K562 (cell line): ENCODE results near the gene HCFC1R1. TPM values are rescaled to one million over a fixed set of nuclear protein-coding genes. Genes with fewer than 3 reads are reported as not detected.
A peak's percentile ranks its signal among the peaks of the same experiment; 100 is the strongest.

Source experiments
- ATAC-seq: fragments of 200-7000 bp; cut with Tn5 transposase; 3 replicates; pipeline ENCODE4 v1.9.1; 2020; ENCODE audit warnings: moderate library complexity
- BruUV-seq: library from RNA; stranded (reverse); fragments of 400-500 nt; replicated peaks from 2 replicates; lab custom pipeline; 2021; lab: Mats Ljungman, UMichigan
- CTCF ChIA-PET: fragments of 300-600 bp; formaldehyde crosslinking; extraction: SDS; loops from one replicate; lab custom pipeline; 2021; ENCODE audit warnings: low intra/inter-chr PET ratio; lab: Yijun Ruan, JAX
- POLR2A ChIA-PET: fragments of 300-600, 350-650 bp; sonication (Branson Sonifier 250); formaldehyde crosslinking; extraction: SDS; loops from one replicate; lab custom pipeline; 2021; ENCODE audit warnings: antibody characterized with exemption, inconsistent platforms; lab: Yijun Ruan, JAX
- DNase-seq, 4 experiments: peaks; one replicate each; pipeline versions ENCODE4 v3.0.0 to v3.0.0-alpha.2; 2011 to 2018; ENCODE audit warnings: low spot score in 3 of 4, mixed read lengths in 3 of 4; ENCODE audit errors: extremely low read depth in 1 of 4
- FAIRE-seq: peaks from 2 replicates; lab custom pipeline; 2011; peaks lifted over from hg19 to GRCh38; lab: Jason Lieb, UNC
- H2AFZ ChIP-seq: 2 replicates; pipeline ENCODE4 v1.6.0; 2011; ENCODE audit warnings: low read depth, low read length, control low read depth, inconsistent platforms
- H3K27ac ChIP-seq: fragments of 200-600 bp; 3 replicates; pipeline ENCODE4 v1.8.0; 2011; ENCODE audit warnings: low read depth, mild to moderate bottlenecking, control low read depth, inconsistent platforms, low read length, moderate library complexity, mixed read lengths; ENCODE audit errors: extremely low read depth
- H3K27me3 ChIP-seq, 2 experiments: fragments of 300-600 bp in 1 of 2; 2 replicates in 1 of 2; 3 replicates in 1 of 2; pipeline versions ENCODE4 v1.6.0 to v1.8.0; 2011; ENCODE audit warnings: inconsistent platforms in 2 of 2, low read length in 2 of 2, mild to moderate bottlenecking in 1 of 2, mixed read lengths in 1 of 2, moderate library complexity in 1 of 2; ENCODE audit not compliant: control insufficient read depth in 2 of 2, insufficient read depth in 2 of 2
- H3K36me3 ChIP-seq: fragments of 300-600 bp; 3 replicates; pipeline ENCODE4 v1.8.0; 2011; ENCODE audit warnings: mild to moderate bottlenecking, low read length, inconsistent platforms; ENCODE audit not compliant: control insufficient read depth, insufficient read depth
- H3K4me1 ChIP-seq, 2 experiments: fragments of 200-600 bp in 1 of 2; replicated peaks in 1 of 2; 2 replicates in 1 of 2; 3 replicates in 1 of 2; pipeline versions ENCODE4 v1.5.1 to v1.8.0; 2011; ENCODE audit warnings: inconsistent platforms in 2 of 2, low read length in 2 of 2, mild to moderate bottlenecking in 1 of 2, mixed read lengths in 1 of 2, moderate library complexity in 1 of 2; ENCODE audit not compliant: control insufficient read depth in 2 of 2, insufficient read depth in 2 of 2
- H3K4me2 ChIP-seq: 2 replicates; pipeline ENCODE4 v1.6.1; 2011; ENCODE audit warnings: low read length, control low read depth, inconsistent platforms, mixed read lengths; ENCODE audit not compliant: insufficient read depth
- H3K4me3 ChIP-seq: fragments of 200-600 bp; sonication (generic), shearing (Covaris generic); 2 replicates; pipeline ENCODE4 v1.5.1; 2016; ENCODE audit warnings: control low read depth, inconsistent platforms
- H3K79me2 ChIP-seq: fragments of 200-600 bp; 3 replicates; pipeline ENCODE4 v1.8.0; 2011; ENCODE audit warnings: low read length, inconsistent platforms; ENCODE audit not compliant: control insufficient read depth, insufficient read depth
- H3K9ac ChIP-seq, 2 experiments: 2 replicates each; pipeline versions ENCODE4 v1.6.0 to v1.6.1; 2011; ENCODE audit warnings: low read depth in 2 of 2, low read length in 2 of 2, control low read depth in 1 of 2, inconsistent platforms in 1 of 2, mild to moderate bottlenecking in 1 of 2, mixed read lengths in 1 of 2; ENCODE audit not compliant: insufficient read depth in 1 of 2
- H3K9me1 ChIP-seq: one replicate; pipeline ENCODE4 v1.6.0; 2011; ENCODE audit warnings: inconsistent platforms, mild to moderate bottlenecking, low read length, moderate library complexity; ENCODE audit not compliant: control insufficient read depth, insufficient read depth
- H3K9me3 ChIP-seq: replicated peaks from 2 replicates; pipeline ENCODE4 v1.5.1; 2011; ENCODE audit warnings: low read depth, low read length, inconsistent platforms; ENCODE audit not compliant: control insufficient read depth, insufficient read depth
- H4K20me1 ChIP-seq: replicated peaks from 2 replicates; pipeline ENCODE4 v1.6.1; 2011; ENCODE audit warnings: low read length, inconsistent platforms, mixed read lengths; ENCODE audit not compliant: control insufficient read depth, insufficient read depth
- ETV5 ChIP-seq: sonication (generic); formaldehyde crosslinking; IDR thresholded peaks from 2 replicates; pipeline ENCODE4 v1.4.0; 2020; ENCODE audit warnings: low read depth, mild to moderate bottlenecking, missing genetic modification reagents
- HSF4 ChIP-seq: fragments of 250-450 bp; sonication (Bioruptor Pico); IDR thresholded peaks from 2 replicates; pipeline ENCODE4 v2.1.2; 2022; ENCODE audit warnings: mild to moderate bottlenecking, moderate library complexity, borderline replicate concordance
- IRF2 ChIP-seq: sonication (generic); formaldehyde crosslinking; IDR thresholded peaks from 2 replicates; pipeline ENCODE4 v1.8.1; 2022; ENCODE audit warnings: mild to moderate bottlenecking, missing genetic modification reagents
- KAT7 ChIP-seq: sonication (generic); formaldehyde crosslinking; IDR thresholded peaks from 2 replicates; pipeline ENCODE4 v1.8.0; 2022; ENCODE audit warnings: missing genetic modification reagents, mild to moderate bottlenecking, borderline replicate concordance
- NFYB ChIP-seq: IDR thresholded peaks from 2 replicates; pipeline ENCODE4 v1.6.1; 2011; ENCODE audit warnings: mild to moderate bottlenecking, moderate library complexity; ENCODE audit not compliant: insufficient read length; ENCODE audit errors: extremely low read depth
- POLR2A ChIP-seq: fragments of 450-650 bp; conservative IDR thresholded peaks from 2 replicates; pipeline ENCODE4 v1.6.1; 2016
- POLR2AphosphoS5 ChIP-seq: IDR thresholded peaks from 2 replicates; pipeline ENCODE4 v1.6.1; 2011; ENCODE audit warnings: mild to moderate bottlenecking, low read depth, low read length, moderate library complexity; ENCODE audit not compliant: control insufficient read depth, insufficient read depth
- POLR2H ChIP-seq: IDR thresholded peaks from 2 replicates; pipeline ENCODE4 v1.6.1; 2016; ENCODE audit warnings: missing genetic modification characterization, low read depth, mild to moderate bottlenecking, control low read depth, missing compliant biosample characterization, moderate library complexity
- SAP30 ChIP-seq: fragments of 200-600 bp; sonication (generic); IDR thresholded peaks from 2 replicates; pipeline ENCODE4 v1.6.1; 2012; ENCODE audit warnings: borderline replicate concordance, low read depth, mild to moderate bottlenecking, moderate library complexity, low read length, control low read depth, inconsistent platforms; ENCODE audit not compliant: insufficient read depth, poor library complexity, severe bottlenecking
- ZBED1 ChIP-seq: IDR thresholded peaks from 2 replicates; pipeline ENCODE4 v1.6.1; 2014
- ZNF436 ChIP-seq: fragments of 250-450, 450-650 bp; sonication (Bioruptor Pico); formaldehyde crosslinking; IDR thresholded peaks from 2 replicates; pipeline ENCODE4 v1.7.0; 2020; ENCODE audit warnings: mild to moderate bottlenecking
- WGBS: fragments of 100-300 bp; shearing (Covaris generic); methylation state at CpG from one replicate; pipeline ENCODE4 v1.1.6; 2016; ENCODE audit warnings: low coverage, mixed read lengths; ENCODE audit not compliant: insufficient coverage; ENCODE audit errors: missing lambda C conversion rate; 5-methylcytosine and 5-hydroxymethylcytosine counted together
- in situ Hi-C: fragments of 300-500 bp; cut with MboI; formaldehyde crosslinking; loops from 4 replicates; pipeline ENCODE4 v1.15.0; 2018; ENCODE audit warnings: inconsistent platforms, mixed read lengths
- intact Hi-C: fragments of 100-400 bp; cut with micrococcal nuclease; formaldehyde crosslinking; loops from 2 replicates; pipeline ENCODE4 v1.14.2; 2022
- polyA plus RNA-seq, 8 experiments: library from polyadenylated mRNA; depleted of rRNA in 4 of 8; stranded (reverse) in 5 of 8; unstranded in 3 of 8; fragments of >200 nt; fragmentation: Nextera tagmentation in 2 of 8; fragmentation: Illumina TruSeq in 1 of 8; extraction: Ambion mirVana in 2 of 8; extraction: Trizol in 1 of 8; gene quantifications; 2 replicates each; pipeline versions ENCODE4 v1.2.1 to v1.2.3, GENCODE V29; 2011 to 2014; ENCODE audit warnings: inconsistent platforms in 1 of 8, missing spikeins in 1 of 8
- total RNA-seq, 7 experiments: library from RNA; depleted of rRNA in 6 of 7; stranded (reverse); fragments of >200 nt in 6 of 7; fragmentation: Illumina TruSeq in 2 of 7; extraction: Trizol in 2 of 7; gene quantifications; 2 replicates each; pipeline versions ENCODE4 v1.2.1 to v1.2.3, GENCODE V29; 2011 to 2021; ENCODE audit warnings: low replicate concordance in 1 of 7
- TF ChIP-seq, protein P1 (sequence below): fragments of 250-450 bp; sonication (Bioruptor Pico); IDR thresholded peaks from 2 replicates; pipeline ENCODE4 v1.4.0; 2020
- TF ChIP-seq, protein P2 (sequence below): sonication (generic); formaldehyde crosslinking; IDR thresholded peaks from 2 replicates; pipeline ENCODE4 v1.8.0; 2022; ENCODE audit warnings: missing genetic modification reagents, mild to moderate bottlenecking, borderline replicate concordance

Gene HCFC1R1
- total and polyA plus RNA-seq, 9 of the 15 experiments (the other 6 are each of a cell fraction or from before 2014, with no cell fraction given), result 2.2 to 29.0 (median 11.2) TPM

DNA sequence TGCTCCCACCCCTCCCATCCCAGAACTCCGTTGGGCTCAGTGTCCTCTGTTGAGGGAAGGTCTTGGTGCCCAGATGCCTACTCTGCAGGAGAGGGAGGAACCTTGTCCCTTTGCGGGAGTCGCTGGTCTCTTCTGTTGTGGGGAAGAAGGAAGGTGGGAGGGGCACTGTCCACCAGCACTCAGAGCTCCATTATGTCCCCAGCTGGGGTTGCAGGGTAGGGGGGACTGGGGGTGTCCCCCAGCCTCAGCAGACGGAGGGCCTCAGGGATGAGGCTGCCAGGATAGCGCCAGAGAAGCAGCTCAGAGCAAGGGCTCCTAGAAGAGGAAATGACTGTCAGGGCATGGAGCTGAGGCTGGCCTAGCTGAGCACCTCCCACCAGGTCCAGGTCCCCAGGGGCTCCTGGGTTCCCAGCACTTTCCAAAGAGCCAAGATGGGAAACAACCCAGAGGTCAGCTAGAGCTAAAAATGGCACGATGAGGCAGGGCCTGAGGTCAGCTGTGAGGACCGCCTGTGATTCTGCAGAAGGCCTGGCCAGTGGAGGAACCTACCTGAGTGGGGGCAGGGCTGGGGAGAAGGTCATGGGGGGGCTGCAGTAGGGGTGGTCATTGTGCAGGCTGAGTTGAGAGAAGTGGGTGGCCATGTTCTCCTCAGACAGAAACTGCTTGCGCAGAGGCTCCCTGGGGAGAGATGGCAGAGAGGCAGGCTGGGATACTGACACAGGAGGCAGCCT lies 893 bp downstream of the HCFC1R1 start:
- DNase-seq (peak in 1 of 4 experiments; percentile 24), FAIRE-seq (peak; percentile 48), ATAC-seq (peak; percentile 2)
- Histone ChIP-seq H3K9me1 (peaks cover 2% of the 10 kb centered on the region), H3K79me2 (peaks cover 42% of the 10 kb centered on the region), H3K27me3 (no peaks in the 10 kb centered on the region), H3K4me3 (peak overlapping the region; percentile 82), H2AFZ (no peak overlapping the region), H3K27ac (peak overlapping the region; percentile 90), H3K4me2 (peak overlapping the region; percentile 83), H3K9ac (peak overlapping the region; percentile 88 to 95), H3K36me3 (peaks cover 39% of the 10 kb centered on the region; the same call in 2 of the 3 replicates), H3K9me3 (no peaks in the 10 kb centered on the region), H3K4me1 (peaks cover 29 to 87% of the 10 kb centered on the region in 2 experiments), H4K20me1 (peaks cover 28% of the 10 kb centered on the region)
- WGBS, result 24% methylated on average over 5 of the region's 8 CpGs
- ChIA-PET POLR2A (interaction anchor here (0.5 to 2.7 kb wide), 15 partner anchors 8 to 214 kb away, joined by 3 to 15 read pairs (median 4); partner anchors contain the start of gene FLYWCH1), CTCF (no interaction called here)
- in situ Hi-C loops (no loop called here), intact Hi-C loops (loop anchor here (10.0 kb wide), 1 partner anchor 58 kb away; the partner anchor contains the start of genes KREMEN2 and PAQR4)
- no TSS peak for BruUV-seq
- TF ChIP-seq POLR2H (tag), result no peak
- TF ChIP-seq ETV5 (CRISPR knock-in tag), result 0 out of 2 replicates have a peak, but pooled peaks have one; percentile 11
- TF ChIP-seq HSF4, result no peak
- TF ChIP-seq POLR2A, result peak; percentile 57
- TF ChIP-seq POLR2AphosphoS5, result peak; percentile 69
- TF ChIP-seq, protein P1, sequence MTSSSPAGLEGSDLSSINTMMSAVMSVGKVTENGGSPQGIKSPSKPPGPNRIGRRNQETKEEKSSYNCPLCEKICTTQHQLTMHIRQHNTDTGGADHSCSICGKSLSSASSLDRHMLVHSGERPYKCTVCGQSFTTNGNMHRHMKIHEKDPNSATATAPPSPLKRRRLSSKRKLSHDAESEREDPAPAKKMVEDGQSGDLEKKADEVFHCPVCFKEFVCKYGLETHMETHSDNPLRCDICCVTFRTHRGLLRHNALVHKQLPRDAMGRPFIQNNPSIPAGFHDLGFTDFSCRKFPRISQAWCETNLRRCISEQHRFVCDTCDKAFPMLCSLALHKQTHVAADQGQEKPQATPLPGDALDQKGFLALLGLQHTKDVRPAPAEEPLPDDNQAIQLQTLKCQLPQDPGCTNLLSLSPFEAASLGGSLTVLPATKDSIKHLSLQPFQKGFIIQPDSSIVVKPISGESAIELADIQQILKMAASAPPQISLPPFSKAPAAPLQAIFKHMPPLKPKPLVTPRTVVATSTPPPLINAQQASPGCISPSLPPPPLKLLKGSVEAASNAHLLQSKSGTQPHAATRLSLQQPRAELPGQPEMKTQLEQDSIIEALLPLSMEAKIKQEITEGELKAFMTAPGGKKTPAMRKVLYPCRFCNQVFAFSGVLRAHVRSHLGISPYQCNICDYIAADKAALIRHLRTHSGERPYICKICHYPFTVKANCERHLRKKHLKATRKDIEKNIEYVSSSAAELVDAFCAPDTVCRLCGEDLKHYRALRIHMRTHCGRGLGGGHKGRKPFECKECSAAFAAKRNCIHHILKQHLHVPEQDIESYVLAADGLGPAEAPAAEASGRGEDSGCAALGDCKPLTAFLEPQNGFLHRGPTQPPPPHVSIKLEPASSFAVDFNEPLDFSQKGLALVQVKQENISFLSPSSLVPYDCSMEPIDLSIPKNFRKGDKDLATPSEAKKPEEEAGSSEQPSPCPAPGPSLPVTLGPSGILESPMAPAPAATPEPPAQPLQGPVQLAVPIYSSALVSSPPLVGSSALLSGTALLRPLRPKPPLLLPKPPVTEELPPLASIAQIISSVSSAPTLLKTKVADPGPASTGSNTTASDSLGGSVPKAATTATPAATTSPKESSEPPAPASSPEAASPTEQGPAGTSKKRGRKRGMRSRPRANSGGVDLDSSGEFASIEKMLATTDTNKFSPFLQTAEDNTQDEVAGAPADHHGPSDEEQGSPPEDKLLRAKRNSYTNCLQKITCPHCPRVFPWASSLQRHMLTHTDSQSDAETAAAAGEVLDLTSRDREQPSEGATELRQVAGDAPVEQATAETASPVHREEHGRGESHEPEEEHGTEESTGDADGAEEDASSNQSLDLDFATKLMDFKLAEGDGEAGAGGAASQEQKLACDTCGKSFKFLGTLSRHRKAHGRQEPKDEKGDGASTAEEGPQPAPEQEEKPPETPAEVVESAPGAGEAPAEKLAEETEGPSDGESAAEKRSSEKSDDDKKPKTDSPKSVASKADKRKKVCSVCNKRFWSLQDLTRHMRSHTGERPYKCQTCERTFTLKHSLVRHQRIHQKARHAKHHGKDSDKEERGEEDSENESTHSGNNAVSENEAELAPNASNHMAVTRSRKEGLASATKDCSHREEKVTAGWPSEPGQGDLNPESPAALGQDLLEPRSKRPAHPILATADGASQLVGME (CRISPR knock-in tag), result 0 out of 2 replicates have a peak, but pooled peaks have one; percentile 9
- TF ChIP-seq ZNF436, result no peak
- TF ChIP-seq KAT7 (CRISPR knock-in tag), result peak; percentile 29; the same call in 1 of the 2 replicates
- TF ChIP-seq, protein P2, sequence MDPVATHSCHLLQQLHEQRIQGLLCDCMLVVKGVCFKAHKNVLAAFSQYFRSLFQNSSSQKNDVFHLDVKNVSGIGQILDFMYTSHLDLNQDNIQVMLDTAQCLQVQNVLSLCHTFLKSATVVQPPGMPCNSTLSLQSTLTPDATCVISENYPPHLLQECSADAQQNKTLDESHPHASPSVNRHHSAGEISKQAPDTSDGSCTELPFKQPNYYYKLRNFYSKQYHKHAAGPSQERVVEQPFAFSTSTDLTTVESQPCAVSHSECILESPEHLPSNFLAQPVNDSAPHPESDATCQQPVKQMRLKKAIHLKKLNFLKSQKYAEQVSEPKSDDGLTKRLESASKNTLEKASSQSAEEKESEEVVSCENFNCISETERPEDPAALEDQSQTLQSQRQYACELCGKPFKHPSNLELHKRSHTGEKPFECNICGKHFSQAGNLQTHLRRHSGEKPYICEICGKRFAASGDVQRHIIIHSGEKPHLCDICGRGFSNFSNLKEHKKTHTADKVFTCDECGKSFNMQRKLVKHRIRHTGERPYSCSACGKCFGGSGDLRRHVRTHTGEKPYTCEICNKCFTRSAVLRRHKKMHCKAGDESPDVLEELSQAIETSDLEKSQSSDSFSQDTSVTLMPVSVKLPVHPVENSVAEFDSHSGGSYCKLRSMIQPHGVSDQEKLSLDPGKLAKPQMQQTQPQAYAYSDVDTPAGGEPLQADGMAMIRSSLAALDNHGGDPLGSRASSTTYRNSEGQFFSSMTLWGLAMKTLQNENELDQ (CRISPR knock-in tag), result no peak
- no peak for TF ChIP-seq NFYB
- peak; percentile 16 for TF ChIP-seq ZBED1
- TF ChIP-seq IRF2 (CRISPR knock-in tag), result no peak
- TF ChIP-seq SAP30, result peak; percentile 21
